GM12801 (cell line): ENCODE results near the gene CCDC32.

Experiments used
- TF ChIP-seq, protein P1 (sequence below): IDR thresholded peaks from one replicate; pipeline ENCODE4 v1.5.1; 2011; ENCODE audit warnings: control low read depth; ENCODE audit not compliant: insufficient read length; ENCODE audit errors: extremely low read depth

CCDC32 gene

DNA sequence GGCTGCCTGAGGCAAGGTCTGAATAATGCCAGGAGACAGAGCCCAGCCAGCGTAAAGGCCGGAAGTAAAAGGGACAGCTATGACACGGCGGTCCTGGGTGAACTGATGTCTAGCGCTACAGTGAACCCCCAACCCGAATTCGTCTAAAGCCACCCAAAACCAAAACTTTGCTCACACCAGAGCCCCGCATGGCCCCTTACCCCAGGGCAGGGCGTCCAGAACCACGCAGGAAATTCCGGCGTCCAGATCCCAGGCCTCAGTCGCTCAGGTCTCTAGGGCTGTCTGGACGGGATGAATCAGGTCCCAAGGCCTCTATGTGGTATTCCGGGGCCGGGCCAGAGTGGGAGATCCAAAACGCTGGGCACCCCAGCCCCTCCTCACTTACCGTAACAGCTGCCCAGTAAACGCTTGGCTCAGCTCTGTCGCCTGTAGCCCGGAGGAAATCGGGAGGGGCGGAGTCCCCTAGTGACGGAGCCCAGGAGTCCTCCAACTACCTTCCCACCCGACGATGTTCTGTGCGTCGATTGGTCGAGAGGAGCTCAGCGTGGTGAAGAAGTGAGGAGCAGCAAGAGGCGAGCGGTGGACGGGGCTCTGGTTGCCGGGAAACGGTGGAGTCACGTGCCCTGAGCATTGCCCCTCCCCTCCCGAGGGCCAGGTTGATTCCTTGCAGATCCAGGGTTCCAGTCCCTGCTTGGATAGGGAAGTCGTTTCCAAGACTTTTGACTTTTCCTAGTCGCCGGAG, at the start of gene CCDC32:
TSS of gene CCDC32 (minus strand) at position 452 of the 742 bp plus-strand sequence. CDS start 2,027 bp downstream, outside the sequence.
- TF ChIP-seq, protein P1, sequence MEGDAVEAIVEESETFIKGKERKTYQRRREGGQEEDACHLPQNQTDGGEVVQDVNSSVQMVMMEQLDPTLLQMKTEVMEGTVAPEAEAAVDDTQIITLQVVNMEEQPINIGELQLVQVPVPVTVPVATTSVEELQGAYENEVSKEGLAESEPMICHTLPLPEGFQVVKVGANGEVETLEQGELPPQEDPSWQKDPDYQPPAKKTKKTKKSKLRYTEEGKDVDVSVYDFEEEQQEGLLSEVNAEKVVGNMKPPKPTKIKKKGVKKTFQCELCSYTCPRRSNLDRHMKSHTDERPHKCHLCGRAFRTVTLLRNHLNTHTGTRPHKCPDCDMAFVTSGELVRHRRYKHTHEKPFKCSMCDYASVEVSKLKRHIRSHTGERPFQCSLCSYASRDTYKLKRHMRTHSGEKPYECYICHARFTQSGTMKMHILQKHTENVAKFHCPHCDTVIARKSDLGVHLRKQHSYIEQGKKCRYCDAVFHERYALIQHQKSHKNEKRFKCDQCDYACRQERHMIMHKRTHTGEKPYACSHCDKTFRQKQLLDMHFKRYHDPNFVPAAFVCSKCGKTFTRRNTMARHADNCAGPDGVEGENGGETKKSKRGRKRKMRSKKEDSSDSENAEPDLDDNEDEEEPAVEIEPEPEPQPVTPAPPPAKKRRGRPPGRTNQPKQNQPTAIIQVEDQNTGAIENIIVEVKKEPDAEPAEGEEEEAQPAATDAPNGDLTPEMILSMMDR, result no peak

GRCh38 chr15:40613080-40613479, 48.2 kb upstream of the CCDC32 start:
- TF ChIP-seq, protein P1, result no peak

DNA sequence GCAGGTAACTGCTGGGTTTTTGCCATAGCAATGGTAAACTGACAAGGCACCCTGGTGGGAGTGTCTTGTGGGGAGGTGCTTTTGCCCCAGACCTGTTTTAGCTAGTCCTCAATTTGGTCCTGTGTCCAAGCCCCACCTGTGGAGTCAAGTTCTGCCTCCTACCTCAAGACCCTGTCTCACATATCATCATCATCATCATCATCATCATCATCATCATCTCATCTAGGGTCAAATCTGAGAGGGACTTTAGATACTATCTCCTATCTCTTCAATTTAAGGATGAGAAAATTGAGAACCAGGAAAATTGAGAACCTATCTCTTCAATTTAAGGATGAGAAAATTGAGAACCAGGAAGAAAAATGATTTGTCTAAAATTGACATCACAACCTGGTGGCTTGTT, 39.1 kb upstream of the CCDC32 start:
- TF ChIP-seq, protein P1, result no peak

GRCh38 chr15:40600956-40601355, 36.1 kb upstream of the CCDC32 start:
- TF ChIP-seq, protein P1, result no peak

DNA sequence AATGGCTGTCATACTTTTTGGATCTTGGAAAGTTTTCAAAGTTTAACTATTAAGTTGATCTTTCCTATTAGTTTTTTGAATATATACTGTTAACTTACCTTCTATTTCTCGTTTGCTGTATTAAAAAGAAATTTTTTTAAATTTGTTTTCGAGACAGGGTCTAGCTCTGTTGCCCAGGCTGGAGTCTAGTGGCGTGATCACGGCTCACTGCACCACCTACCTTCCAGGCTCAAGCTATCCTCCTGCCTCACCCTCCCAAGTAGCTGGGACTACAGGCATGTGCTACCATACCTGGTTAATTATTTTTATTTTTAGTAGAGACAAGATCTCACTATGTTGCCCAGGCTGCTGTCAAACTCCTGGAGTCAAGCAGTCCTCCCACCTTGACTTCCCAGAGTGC, 33.8 kb upstream of the CCDC32 start:
- TF ChIP-seq, protein P1, result no peak

GRCh38 chr15:40598126-40598525, 33.3 kb upstream of the CCDC32 start:
- TF ChIP-seq, protein P1, result no peak

- TF ChIP-seq, protein P1, result no peak
Observed at GRCh38 chr15:40597024-40597423, 32.2 kb upstream of the CCDC32 start.
